GOT3 (cell line): ENCODE measurements around the gene UCK2.

ENCODE experiments used
- DNase-seq: peaks from one replicate; lab custom pipeline; 2025; ENCODE audit warnings: mixed read lengths; lab: John Stamatoyannopoulos, UW

UCK2 gene

GRCh38 chr1:165880993-165881392 lies 53.6 kb downstream of the UCK2 start:
- DNase-seq = no peak

- DNase-seq = no peak
These were observed 54.9 kb downstream of the UCK2 start for GRCh38 chr1:165882168-165882837.

GRCh38 chr1:165883056-165883455 lies 55.6 kb downstream of the UCK2 start:
- DNase-seq = no peak

GRCh38 chr1:165884009-165884689 lies 56.7 kb downstream of the UCK2 start:
- no peak for DNase-seq

GRCh38 chr1:165884690-165885304 lies 57.4 kb downstream of the UCK2 start:
- no peak for DNase-seq

GRCh38 chr1:165885305-165885694 lies 57.9 kb downstream of the UCK2 start:
- no peak for DNase-seq

- DNase-seq = no peak
These were observed 58.8 kb downstream of the UCK2 start for GRCh38 chr1:165886193-165886592.

GRCh38 chr1:165886983-165887382 lies 59.6 kb downstream of the UCK2 start:
- no peak for DNase-seq

GRCh38 chr1:165887877-165888551 lies 60.6 kb downstream of the UCK2 start:
- DNase-seq = no peak

- DNase-seq = no peak
These were observed 61.1 kb downstream of the UCK2 start for GRCh38 chr1:165888552-165888920.

- no peak for DNase-seq
These were observed 63.3 kb downstream of the UCK2 start for GRCh38 chr1:165890684-165891083.

- no peak for DNase-seq
These were observed 63.9 kb downstream of the UCK2 start for GRCh38 chr1:165891111-165891860.

- DNase-seq = no peak
These were observed 65.5 kb downstream of the UCK2 start for GRCh38 chr1:165892935-165893334.

- no peak for DNase-seq
These were observed 66.1 kb downstream of the UCK2 start for GRCh38 chr1:165893507-165893906.

- DNase-seq = no peak
These were observed 67.2 kb downstream of the UCK2 start for GRCh38 chr1:165894591-165894990.

GRCh38 chr1:165895451-165895871 lies 68.0 kb downstream of the UCK2 start:
- DNase-seq = no peak

- no peak for DNase-seq
These were observed 68.9 kb downstream of the UCK2 start for GRCh38 chr1:165896277-165896676.

GRCh38 chr1:165897326-165898303 lies 70.2 kb downstream of the UCK2 start:
- no peak for DNase-seq

GRCh38 chr1:165898837-165899236 lies 71.4 kb downstream of the UCK2 start:
- DNase-seq = peak; percentile 49

- DNase-seq = no peak
These were observed 72.1 kb downstream of the UCK2 start for GRCh38 chr1:165899461-165899941.
